Suprapubic skin (tissue), 4 donors: ENCODE results near the gene EID3. TPM values are rescaled to one million over a fixed set of nuclear protein-coding genes. Genes with fewer than 3 reads are reported as not detected.

Source experiments
- DNase-seq, 2 donors: peaks; one replicate each; pipeline ENCODE4 v3.0.0-alpha.2; 2019; ENCODE audit warnings: low spot score in 2 of 2
- H3K27ac ChIP-seq: fragments of 200-600 bp; sonication (generic); one replicate; pipeline ENCODE4 v1.5.1; 2019
- H3K27me3 ChIP-seq: fragments of 200-600 bp; sonication (generic); one replicate; pipeline ENCODE4 v1.5.1; 2019
- H3K36me3 ChIP-seq: fragments of 200-600 bp; sonication (generic); one replicate; pipeline ENCODE4 v1.5.1; 2019
- H3K4me1 ChIP-seq: fragments of 200-600 bp; sonication (generic); one replicate; pipeline ENCODE4 v1.5.1; 2019
- H3K4me3 ChIP-seq: fragments of 200-600 bp; sonication (generic); one replicate; pipeline ENCODE4 v1.5.1; 2019; ENCODE audit warnings: mild to moderate bottlenecking
- H3K9me3 ChIP-seq: fragments of 200-600 bp; sonication (generic); one replicate; pipeline ENCODE4 v1.5.1; 2019
- EP300 ChIP-seq: sonication (generic); formaldehyde crosslinking; IDR thresholded peaks from one replicate; pipeline ENCODE4 v1.6.1; 2017; ENCODE audit warnings: antibody characterized with exemption
- POLR2A ChIP-seq, 2 donors: fragments of 450-650 bp; IDR thresholded peaks; one replicate each; pipeline ENCODE4 v1.6.1; 2017; ENCODE audit warnings: antibody characterized with exemption in 2 of 2, mild to moderate bottlenecking in 2 of 2, moderate library complexity in 2 of 2
- POLR2AphosphoS5 ChIP-seq, 3 donors: sonication (generic); formaldehyde crosslinking; IDR thresholded peaks; one replicate each; pipeline ENCODE4 v1.6.1; 2017; ENCODE audit warnings: antibody characterized with exemption in 3 of 3
- WGBS: methylation state at CpG from one replicate; pipeline ENCODE4 v1.1.5; 2018; 5-methylcytosine and 5-hydroxymethylcytosine counted together
- total RNA-seq, 4 donors: library from RNA; depleted of rRNA; stranded (reverse); fragments of >200 nt; gene quantifications; one replicate each; pipeline ENCODE4 v1.1.0, GENCODE V29; 2016
- TF ChIP-seq, protein P1 (sequence below), 2 donors: fragments of 200-600 bp in 1 of 2; fragments of 450-650 bp in 1 of 2; sonication (generic) in 1 of 2; IDR thresholded peaks; one replicate each; pipeline ENCODE4 v1.5.1; 2016 to 2019; ENCODE audit warnings: antibody characterized with exemption in 2 of 2, mild to moderate bottlenecking in 1 of 2, moderate library complexity in 1 of 2

EID3 gene
- total RNA-seq, 4 donors from 2014 or later, result 2.9 to 5.4 (median 4.0) TPM

DNA sequence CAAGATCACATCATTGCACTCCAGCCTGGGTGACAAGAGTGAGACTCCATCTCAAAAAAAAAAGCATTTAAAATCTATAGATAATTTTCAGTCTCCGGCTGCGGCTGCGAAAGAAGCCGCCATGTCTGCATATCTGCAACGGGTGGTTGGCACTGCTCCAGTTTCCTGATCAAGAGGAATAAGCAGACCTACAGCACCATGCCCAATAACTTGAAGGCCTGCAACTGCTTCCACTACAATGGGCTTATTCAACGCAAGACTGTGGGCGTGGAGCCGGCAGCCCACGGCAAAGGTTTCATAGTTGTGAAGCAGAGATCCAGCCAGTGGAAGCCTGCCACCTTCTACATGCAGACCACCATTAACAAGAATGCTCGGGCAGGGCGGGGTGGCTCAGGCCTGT lies 30.6 kb upstream of the EID3 start:
- TF ChIP-seq POLR2AphosphoS5 (IDR thresholded peaks at IDR 0.05) (no peak), EP300 (no peak), POLR2A (IDR thresholded peaks at IDR 0.05) (no peak)
- TF ChIP-seq, protein P1, sequence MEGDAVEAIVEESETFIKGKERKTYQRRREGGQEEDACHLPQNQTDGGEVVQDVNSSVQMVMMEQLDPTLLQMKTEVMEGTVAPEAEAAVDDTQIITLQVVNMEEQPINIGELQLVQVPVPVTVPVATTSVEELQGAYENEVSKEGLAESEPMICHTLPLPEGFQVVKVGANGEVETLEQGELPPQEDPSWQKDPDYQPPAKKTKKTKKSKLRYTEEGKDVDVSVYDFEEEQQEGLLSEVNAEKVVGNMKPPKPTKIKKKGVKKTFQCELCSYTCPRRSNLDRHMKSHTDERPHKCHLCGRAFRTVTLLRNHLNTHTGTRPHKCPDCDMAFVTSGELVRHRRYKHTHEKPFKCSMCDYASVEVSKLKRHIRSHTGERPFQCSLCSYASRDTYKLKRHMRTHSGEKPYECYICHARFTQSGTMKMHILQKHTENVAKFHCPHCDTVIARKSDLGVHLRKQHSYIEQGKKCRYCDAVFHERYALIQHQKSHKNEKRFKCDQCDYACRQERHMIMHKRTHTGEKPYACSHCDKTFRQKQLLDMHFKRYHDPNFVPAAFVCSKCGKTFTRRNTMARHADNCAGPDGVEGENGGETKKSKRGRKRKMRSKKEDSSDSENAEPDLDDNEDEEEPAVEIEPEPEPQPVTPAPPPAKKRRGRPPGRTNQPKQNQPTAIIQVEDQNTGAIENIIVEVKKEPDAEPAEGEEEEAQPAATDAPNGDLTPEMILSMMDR (IDR thresholded peaks at IDR 0.05), result no peak
- H3K27me3 ChIP-seq, result no peaks in the 10 kb centered on the region
- H3K4me1 ChIP-seq, result peaks cover 11% of the 10 kb centered on the region
- H3K27ac ChIP-seq, result no peak overlapping the region
- H3K4me3 ChIP-seq, result no peak overlapping the region
- H3K9me3 ChIP-seq, result no peaks in the 10 kb centered on the region
- 84% methylated on average over 11 of the region's 11 CpGs for WGBS
- H3K36me3 ChIP-seq, result no peaks in the 10 kb centered on the region
- DNase-seq, result no peak

DNA sequence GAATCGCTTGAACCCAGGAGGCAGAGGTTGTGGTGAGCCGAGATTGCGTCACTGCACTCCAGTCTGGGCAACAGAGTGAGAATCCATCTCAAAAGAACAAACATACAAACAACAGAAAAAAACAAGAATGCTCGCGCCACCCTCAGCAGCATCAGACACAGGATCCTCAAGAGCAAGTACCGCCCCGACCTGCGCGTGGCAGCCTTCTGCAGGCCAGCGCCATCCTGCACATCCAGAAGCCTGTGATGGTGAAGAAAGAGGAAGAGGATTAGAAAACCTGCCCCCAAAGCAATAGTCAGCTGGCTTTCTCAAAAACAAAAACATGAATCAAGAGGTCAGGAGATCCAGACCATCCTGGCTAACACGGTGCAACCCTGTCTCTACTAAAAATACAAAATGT lies 30.0 kb upstream of the EID3 start:
- Histone ChIP-seq H3K36me3 (no peaks in the 10 kb centered on the region), H3K27ac (no peak overlapping the region), H3K9me3 (no peaks in the 10 kb centered on the region), H3K4me1 (peaks cover 11% of the 10 kb centered on the region), H3K4me3 (no peak overlapping the region), H3K27me3 (no peaks in the 10 kb centered on the region)
- 92% methylated on average over 11 of the region's 11 CpGs for WGBS
- TF ChIP-seq POLR2AphosphoS5 (IDR thresholded peaks at IDR 0.05) (no peak), EP300 (no peak), POLR2A (IDR thresholded peaks at IDR 0.05) (no peak)
- TF ChIP-seq, protein P1 (IDR thresholded peaks at IDR 0.05), result no peak
- no peak for DNase-seq

DNA sequence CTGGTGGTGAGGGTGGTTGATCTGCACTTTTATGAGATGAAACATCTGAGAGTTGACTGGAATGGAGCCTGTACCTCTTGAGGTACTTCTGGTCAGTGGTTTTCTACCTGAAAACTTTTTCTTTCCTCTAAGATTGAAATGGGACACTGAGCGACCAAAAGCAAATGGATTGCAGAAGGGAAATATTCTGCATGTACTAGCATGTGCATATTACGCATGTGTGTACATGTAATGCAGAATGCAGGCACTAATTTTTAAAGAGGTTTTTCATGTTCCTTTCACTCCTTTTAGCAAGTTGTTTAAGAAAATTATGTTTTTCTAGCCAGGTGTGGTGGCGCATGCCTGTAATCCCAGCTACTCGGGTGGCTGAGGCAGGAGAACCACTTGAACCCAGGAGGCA lies 28.7 kb upstream of the EID3 start:
- no peaks in the 10 kb centered on the region for H3K9me3 ChIP-seq
- no peak for DNase-seq
- 58% methylated on average over 4 of the region's 4 CpGs for WGBS
- no peaks in the 10 kb centered on the region for H3K27me3 ChIP-seq
- no peak overlapping the region for H3K27ac ChIP-seq
- no peak for TF ChIP-seq POLR2A (IDR thresholded peaks at IDR 0.05)
- TF ChIP-seq, protein P1 (IDR thresholded peaks at IDR 0.05), result no peak
- no peak for TF ChIP-seq EP300
- no peak for TF ChIP-seq POLR2AphosphoS5 (IDR thresholded peaks at IDR 0.05)
- H3K4me1 ChIP-seq, result peaks cover 11% of the 10 kb centered on the region
- no peak overlapping the region for H3K4me3 ChIP-seq
- no peaks in the 10 kb centered on the region for H3K36me3 ChIP-seq

DNA sequence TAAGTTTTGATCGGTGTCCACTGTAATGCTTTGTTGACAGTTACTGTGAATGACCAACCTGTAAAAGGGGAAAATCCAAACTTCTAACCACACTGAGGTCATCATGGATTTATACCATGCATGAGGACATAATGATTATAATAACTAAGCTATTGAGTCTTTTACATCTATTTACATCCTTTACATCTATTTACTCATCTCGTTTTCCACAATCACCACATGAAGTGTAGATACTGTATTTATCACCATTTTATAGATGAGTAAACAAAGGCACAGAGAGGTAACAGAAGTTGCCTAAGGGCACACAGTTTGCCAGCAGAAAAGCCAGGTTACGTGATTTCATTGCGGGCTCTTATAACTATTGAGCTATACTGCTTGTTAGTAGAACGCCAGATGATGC lies 27.9 kb upstream of the EID3 start:
- 74% methylated on average over 5 of the region's 5 CpGs for WGBS
- H3K27ac ChIP-seq, result no peak overlapping the region
- peaks cover 11% of the 10 kb centered on the region for H3K4me1 ChIP-seq
- no peaks in the 10 kb centered on the region for H3K36me3 ChIP-seq
- peak overlapping the region; percentile 3 for H3K4me3 ChIP-seq
- TF ChIP-seq POLR2AphosphoS5 (IDR thresholded peaks at IDR 0.05), result no peak
- no peak for TF ChIP-seq POLR2A (IDR thresholded peaks at IDR 0.05)
- TF ChIP-seq EP300, result no peak
- TF ChIP-seq, protein P1 (IDR thresholded peaks at IDR 0.05), result no peak
- no peaks in the 10 kb centered on the region for H3K9me3 ChIP-seq
- H3K27me3 ChIP-seq, result no peaks in the 10 kb centered on the region
- no peak for DNase-seq

DNA sequence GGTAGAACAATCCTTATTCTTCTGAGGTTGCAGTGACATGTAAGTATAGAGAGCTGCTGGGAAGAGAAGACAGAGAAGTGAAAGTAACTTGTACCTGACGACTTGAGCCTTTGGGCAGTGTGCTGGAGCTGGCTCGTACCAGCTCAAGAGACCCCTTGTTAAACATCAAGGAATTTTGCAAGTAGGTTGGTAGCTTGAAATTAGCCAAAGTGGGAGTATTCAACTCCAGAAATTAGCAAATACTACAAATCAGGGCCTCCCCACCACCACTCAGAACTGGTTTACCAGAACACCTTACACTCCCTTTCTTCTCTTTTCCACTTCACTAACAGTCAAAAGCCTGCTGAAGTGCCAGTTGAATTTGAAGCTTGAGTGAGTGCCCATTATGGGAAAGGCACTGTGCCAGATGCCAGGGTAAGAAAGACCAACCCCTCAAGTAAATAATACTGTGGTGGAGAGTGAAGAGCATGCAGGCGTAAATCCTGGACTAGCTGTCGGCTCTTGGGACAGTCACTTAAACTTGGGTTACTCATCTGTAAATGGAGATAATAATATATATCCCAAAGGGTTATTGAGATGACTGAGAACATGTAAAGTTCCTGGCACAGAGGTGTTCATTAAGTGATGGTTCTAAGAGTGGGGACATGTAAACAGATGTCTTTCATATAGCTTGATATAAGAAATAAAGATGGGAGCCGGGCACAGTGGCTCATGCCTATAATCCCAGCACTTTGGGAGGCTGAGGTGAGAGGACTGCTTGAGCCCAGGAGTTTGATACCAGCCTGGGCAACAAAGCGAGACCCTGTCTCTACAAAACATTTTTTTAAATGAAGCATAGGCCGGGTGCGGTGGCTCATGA lies 27.0 kb upstream of the EID3 start:
- Histone ChIP-seq H3K4me3 (peak overlapping the region; percentile 3), H3K4me1 (peaks cover 11% of the 10 kb centered on the region), H3K27me3 (no peaks in the 10 kb centered on the region), H3K36me3 (no peaks in the 10 kb centered on the region), H3K9me3 (no peaks in the 10 kb centered on the region), H3K27ac (no peak overlapping the region)
- WGBS, result 68% methylated on average over 8 of the region's 8 CpGs
- TF ChIP-seq POLR2A (IDR thresholded peaks at IDR 0.05) (no peak), POLR2AphosphoS5 (IDR thresholded peaks at IDR 0.05) (no peak), EP300 (no peak)
- TF ChIP-seq, protein P1 (IDR thresholded peaks at IDR 0.05), result no peak
- no peak for DNase-seq
